ENCODE data around the gene HPS3.

DNA sequence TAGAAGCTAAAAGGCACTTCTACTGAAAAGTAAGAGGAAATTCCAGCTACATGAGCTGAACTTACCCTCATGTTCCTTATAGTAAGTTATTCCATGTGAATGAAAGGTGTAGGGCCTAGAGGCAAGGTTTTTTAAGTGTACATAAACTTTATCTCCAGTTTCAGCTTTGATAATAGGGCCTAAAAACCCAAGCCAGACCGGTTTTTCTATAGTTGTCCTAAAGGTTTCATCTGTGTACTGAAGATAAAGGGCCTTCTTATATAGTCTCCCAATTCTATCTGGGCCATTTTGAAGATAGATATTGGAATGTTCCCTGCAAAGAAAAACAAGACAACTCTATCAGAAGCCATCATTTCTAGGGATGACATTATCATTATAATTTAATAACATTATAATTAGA is 82.9 kb downstream of the HPS3 start:
- TF ChIP-seq POLR2A (IDR thresholded peaks at IDR 0.05; ENCODE audit: low read length) (no peak), GATA1 (IDR thresholded peaks at IDR 0.05; ENCODE audit: low read depth, low read length) (no peak)

All from erythroblast (primary cell).